ENCODE data around the gene PLAGL1.
"Not testable (repeated sequence)": the region's sequence is repeated elsewhere in the genome, so short reads cannot be mapped to it uniquely, and the experiment has no call there.

The PLAGL1 gene

GRCh38 chr6:143939364-143939763 lies 68.7 kb downstream of the PLAGL1 start:
- no peak for DNase-seq (ENCODE audit: low spot score)

DNA sequence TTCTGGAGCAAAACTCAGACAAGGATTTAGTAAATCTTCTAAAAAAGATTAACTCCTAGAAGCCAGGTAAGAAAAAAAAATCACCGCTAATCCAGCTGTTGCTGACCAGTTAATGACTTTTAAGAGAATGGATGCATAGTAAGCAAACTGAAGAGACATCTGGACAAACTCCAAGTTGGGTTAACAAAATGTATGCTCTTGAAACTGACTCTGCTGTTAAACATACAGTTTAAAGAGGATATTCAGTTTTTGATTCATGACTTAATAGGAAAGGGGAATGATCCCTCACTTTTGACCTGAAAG lies 70.4 kb downstream of the PLAGL1 start:
- no peak for DNase-seq (ENCODE audit: low spot score)

- no peak for DNase-seq (ENCODE audit: low spot score)
These were observed 71.0 kb downstream of the PLAGL1 start for GRCh38 chr6:143936778-143937667.

DNA sequence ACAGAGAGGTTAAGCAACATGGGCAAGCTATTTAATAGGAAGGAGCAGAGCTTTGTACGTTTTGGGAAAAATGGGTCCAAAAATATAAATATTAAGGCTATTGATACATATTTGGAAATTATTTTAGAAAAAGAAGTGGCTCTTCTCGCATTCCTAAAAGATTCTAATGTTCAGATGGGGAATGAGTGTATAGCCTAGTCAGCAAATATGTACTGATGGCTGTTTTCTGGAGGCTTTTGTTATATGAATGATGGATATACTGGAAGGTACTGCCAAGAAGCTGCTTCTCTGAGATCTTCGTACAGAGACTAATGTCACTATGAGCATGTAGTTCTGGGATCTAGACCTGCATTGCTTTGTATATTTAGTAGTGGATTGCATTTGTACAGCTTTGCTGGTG lies 71.7 kb downstream of the PLAGL1 start:
- DNase-seq (ENCODE audit: low spot score): no peak

GRCh38 chr6:143934867-143935266 lies 73.2 kb downstream of the PLAGL1 start:
- no peak for DNase-seq (ENCODE audit: low spot score)

GRCh38 chr6:143934331-143934730 lies 73.7 kb downstream of the PLAGL1 start:
- no peak for DNase-seq (ENCODE audit: low spot score)

DNA sequence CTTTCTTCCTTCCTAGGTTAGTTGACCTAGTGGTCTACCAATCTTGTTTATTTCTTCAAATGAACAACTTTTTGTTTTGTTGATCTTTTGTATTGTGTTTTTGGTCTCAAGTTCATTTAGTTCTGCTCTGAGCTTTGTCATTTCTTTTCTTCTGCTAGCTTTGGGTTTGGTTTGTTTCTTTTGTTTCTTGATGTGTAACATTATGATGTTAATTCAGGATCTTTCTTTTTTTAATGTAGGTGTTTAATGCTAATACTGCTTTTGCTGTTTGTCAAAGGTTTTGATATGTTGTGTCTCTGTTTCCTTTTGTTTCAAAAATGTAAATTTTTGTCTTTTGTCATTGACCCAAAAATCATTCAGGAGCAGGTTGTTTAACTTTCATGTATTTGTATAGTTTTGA lies 78.1 kb downstream of the PLAGL1 start:
- no peak for DNase-seq (ENCODE audit: low spot score)

DNA sequence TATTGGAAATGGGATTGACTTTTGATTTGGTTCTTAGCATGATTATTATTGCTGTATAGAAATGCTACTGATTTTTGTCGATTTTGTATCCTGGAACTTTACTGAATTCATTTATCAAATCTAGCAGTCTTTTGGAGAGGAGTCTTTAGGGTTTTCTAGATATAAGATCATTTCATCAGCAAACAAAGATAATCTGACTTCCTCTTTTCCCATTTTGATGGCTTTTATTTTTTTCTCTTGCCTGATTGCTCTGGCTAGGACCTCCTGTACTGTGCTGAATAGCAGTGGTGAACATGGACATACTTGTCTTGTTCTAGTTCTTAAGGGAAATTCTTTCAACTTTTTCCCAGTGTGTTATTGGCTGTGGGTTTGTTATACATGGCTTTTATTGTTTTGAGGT lies 79.2 kb downstream of the PLAGL1 start:
- no peak for DNase-seq (ENCODE audit: low spot score)

GRCh38 chr6:143917026-143917425 lies 91.0 kb downstream of the PLAGL1 start:
- not testable (repeated sequence) for DNase-seq (ENCODE audit: low spot score)

DNA sequence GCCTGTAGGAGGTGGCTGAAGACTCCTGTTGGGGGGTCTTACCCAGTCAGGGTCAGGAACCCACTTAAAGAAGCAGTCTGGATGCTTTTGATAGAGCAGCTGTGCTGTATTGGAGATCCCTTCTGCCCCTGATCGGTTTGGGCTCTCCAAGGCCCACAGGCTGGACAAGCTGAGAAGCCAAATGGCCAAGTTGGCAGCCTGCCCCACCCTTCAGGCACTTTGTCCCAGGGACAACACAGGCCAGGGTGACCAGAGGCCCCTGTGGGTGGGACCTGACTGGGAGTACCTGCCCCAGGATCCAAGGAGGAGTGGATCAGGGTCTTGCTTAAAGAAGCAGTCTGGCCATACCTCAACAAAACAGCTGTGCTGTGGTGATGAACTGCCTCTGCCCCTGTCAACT lies 95.4 kb downstream of the PLAGL1 start:
- no peak for DNase-seq (ENCODE audit: low spot score)

- no peak for DNase-seq (ENCODE audit: low spot score)
These were observed 97.0 kb downstream of the PLAGL1 start for GRCh38 chr6:143911028-143911427.

GRCh38 chr6:143902827-143903226 lies 105.2 kb downstream of the PLAGL1 start:
- no peak for DNase-seq (ENCODE audit: low spot score)

DNA sequence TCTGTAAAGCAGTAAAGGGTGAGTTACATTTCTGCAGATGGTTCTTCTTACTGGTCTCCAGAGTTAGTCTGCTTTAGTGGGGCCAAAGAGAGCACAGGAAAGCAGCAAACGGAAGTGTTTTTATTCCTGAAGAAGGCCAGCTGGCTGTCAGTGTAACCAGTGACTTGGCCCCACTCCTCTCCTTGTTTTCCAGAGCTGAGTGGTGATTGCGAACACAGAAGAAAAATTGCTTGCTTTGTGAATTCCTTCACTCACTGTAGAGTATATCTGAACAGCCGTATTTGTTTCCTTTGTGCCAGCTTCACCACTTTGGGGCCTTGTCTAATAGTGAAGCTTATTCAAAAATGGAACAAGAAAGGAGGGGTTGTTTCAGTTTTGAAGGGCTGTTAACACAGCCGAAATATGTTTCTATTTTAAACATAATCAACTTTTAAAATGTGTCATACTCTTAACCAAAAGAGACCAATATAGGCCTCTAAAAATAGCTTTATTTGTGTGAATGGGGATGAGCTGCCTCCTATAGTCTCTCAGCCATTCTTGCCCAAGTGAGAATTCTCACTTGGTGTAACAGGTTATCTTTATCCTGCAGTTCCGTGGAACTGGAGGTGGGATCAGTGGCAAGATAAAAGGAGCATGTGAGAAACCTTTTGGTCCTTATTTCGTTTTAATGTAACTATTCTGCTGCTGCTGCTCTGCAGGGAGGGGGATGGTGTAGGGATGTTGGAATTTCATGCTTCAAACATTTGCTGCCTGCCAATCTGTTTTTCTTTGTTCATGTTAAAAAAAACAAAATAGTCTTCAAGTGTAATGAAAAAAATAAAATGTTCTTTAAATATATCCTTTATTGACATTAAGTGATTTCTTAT lies 105.9 kb downstream of the PLAGL1 start:
- peak; percentile 43 for DNase-seq (ENCODE audit: low spot score)

- no peak for DNase-seq (ENCODE audit: low spot score)
These were observed 107.7 kb downstream of the PLAGL1 start for GRCh38 chr6:143900358-143900757.

DNA sequence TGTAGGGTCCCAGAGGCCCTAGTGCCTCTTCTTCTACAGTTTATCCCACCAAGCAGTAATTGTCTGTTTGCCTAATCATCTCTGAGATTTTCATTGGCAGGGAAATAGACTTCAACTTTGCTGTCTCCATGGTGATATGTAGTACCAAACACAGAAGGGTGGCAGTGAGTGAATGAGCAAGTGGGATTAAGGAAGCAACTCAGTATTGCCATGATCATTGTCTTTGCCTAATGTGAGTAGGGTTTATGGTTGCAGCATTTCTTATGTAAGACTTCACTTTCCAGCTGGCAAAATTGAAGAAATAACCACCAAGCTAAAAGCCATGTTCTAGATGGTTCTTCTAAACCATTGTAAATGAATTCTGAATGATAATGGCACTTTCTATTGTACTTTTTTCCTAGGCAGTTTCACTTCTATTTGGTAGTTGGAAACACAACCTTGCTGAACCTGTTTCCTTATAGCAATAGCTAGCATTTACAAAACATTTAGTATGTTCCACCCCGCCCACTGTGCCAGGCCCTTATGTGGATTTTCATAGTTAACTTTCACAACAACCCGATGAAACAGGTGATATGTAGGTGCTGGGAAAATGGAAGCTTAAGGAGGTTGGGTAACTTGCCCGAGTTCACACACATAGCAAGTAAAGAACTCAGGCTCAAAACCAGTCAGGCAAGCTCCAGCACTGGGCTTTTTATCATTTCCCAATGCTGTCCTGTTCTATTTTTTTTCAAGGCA lies 111.8 kb downstream of the PLAGL1 start:
- DNase-seq (ENCODE audit: low spot score): no peak

DNA sequence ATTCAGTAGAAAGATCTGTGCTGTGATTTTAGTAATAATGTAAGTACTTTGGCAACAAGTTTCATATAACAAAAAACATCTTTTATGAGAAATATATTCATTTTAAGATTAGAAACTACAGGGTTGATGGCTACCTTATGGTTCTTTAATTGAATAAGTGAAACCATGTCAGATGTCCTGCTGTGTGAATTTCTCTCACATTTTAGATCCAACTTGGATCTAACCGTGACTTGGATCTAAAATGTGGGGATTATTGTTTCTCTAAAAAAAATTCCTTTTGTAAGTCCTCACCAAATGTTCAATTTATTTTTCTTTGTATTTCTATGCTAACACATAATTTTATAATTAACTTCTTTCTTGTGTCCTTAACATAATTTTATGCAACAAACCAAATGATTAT lies 113.4 kb downstream of the PLAGL1 start:
- no peak for DNase-seq (ENCODE audit: low spot score)
